ENCODE measurements around the gene POU4F3. TPM values are rescaled to one million over a fixed set of nuclear protein-coding genes. Genes with fewer than 3 reads are reported as not detected.

Gene POU4F3
- total and polyA plus RNA-seq, 2 of the 4 experiments (the other 2 are of a cell fraction): 0.02 TPM; not detected in 1

DNA sequence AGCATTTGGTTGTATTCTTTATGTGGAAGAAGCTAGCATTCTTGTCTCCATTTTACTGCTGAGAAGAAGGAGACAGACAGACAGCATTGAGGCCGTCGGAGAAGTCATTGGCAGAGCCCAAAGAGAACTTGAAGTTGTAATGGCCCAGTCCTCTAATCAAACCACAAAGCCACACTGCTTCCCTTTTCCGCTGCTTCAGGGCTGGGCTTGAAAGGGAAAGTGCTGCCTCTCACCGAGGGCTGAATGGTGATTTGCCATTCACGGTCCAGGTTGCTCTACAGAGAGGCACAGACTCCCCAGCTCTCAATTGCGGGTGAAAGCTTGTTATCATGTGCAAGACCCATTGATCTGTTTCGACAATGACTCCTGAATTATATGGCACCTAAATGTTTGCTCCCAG is 25.6 kb upstream of the POU4F3 start:
- no peak overlapping the region for H2AK9ac ChIP-seq (replicated peaks; ENCODE audit: low read depth, low read length, poor library complexity)
- DNase-seq: no peak
- TF ChIP-seq MAFK (IDR thresholded peaks at IDR 0.05; ENCODE audit: low read depth, low read length): no peak
- no peak for TF ChIP-seq RCOR1 (IDR thresholded peaks at IDR 0.05; ENCODE audit: insufficient replicate concordance, low read length)
- TF ChIP-seq FOS (IDR thresholded peaks at IDR 0.05; ENCODE audit: low read depth, low read length): no peak
- no peak for TF ChIP-seq NFE2L2 (IDR thresholded peaks at IDR 0.05; ENCODE audit: low read depth, low read length)
- TF ChIP-seq MAZ (IDR thresholded peaks at IDR 0.05; ENCODE audit: borderline replicate concordance, low read depth, low read length): no peak
- TF ChIP-seq, protein P1, sequence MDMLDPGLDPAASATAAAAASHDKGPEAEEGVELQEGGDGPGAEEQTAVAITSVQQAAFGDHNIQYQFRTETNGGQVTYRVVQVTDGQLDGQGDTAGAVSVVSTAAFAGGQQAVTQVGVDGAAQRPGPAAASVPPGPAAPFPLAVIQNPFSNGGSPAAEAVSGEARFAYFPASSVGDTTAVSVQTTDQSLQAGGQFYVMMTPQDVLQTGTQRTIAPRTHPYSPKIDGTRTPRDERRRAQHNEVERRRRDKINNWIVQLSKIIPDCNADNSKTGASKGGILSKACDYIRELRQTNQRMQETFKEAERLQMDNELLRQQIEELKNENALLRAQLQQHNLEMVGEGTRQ (IDR thresholded peaks at IDR 0.05; ENCODE audit: low read depth, low read length): no peak
- H4K8ac ChIP-seq (ENCODE audit: low read depth in 2 of 2, low read length in 2 of 2): no peak overlapping the region
- peaks cover 10% of the 10 kb centered on the region for H3K27me3 ChIP-seq (ENCODE audit: control insufficient read depth, insufficient read depth, low read length)
- H3K4me2 ChIP-seq (ENCODE audit: low read depth, low read length): no peak overlapping the region
- H3K9ac ChIP-seq (ENCODE audit: low read depth, low read length): no peak overlapping the region
- dilution Hi-C loops (cut with HindIII; ENCODE audit: low sequenced_read_pairs, unreplicated experiment) (no loop called here), intact Hi-C loops (cut with micrococcal nuclease) (loop anchor here (10.0 kb wide), 1 partner anchor 62 kb away; no protein-coding TSS in a partner anchor), in situ Hi-C loops (cut with MboI; ENCODE audit: low sequenced_read_pairs) (no loop called here)
- H2BK20ac ChIP-seq (ENCODE audit: low read depth, low read length): no peak overlapping the region
- H2BK5ac ChIP-seq (ENCODE audit: low read depth, low read length, poor library complexity, severe bottlenecking): no peak overlapping the region
- ATAC-seq (ENCODE audit: low read depth): no peak
- no peaks in the 10 kb centered on the region for H3K9me1 ChIP-seq (ENCODE audit: insufficient read depth, low read length)
- no peaks in the 10 kb centered on the region for H4K20me1 ChIP-seq (ENCODE audit: insufficient read depth, low read length)
- no peak overlapping the region for H4K5ac ChIP-seq (ENCODE audit: low read depth, low read length)
- H3K23ac ChIP-seq (ENCODE audit: low read depth, low read length): no peak overlapping the region
- H2BK120ac ChIP-seq (ENCODE audit: low read depth, low read length): no peak overlapping the region
- H2BK15ac ChIP-seq (ENCODE audit: low read depth, low read length): no peak overlapping the region
- H3K36me3 ChIP-seq (ENCODE audit: control insufficient read depth, insufficient read depth, low read length): no peaks in the 10 kb centered on the region
- H2AFZ ChIP-seq (replicated peaks; ENCODE audit: low read length, poor library complexity): no peak overlapping the region
- H3K4me1 ChIP-seq (ENCODE audit: control insufficient read depth, insufficient read depth, low read length): no peaks in the 10 kb centered on the region
- H3K4ac ChIP-seq (ENCODE audit: low read depth, low read length): no peak overlapping the region
- H3K27ac ChIP-seq (ENCODE audit: insufficient read depth, low read length): no peak overlapping the region
- no peak overlapping the region for H3K14ac ChIP-seq (replicated peaks; ENCODE audit: low read depth, low read length)
- ChIA-PET POLR2A (ENCODE audit: unreplicated experiment) (no interaction called here), CTCF (interaction anchor here (0.6 kb wide), 1 partner anchor 11 kb away, joined by 4 read pairs; no protein-coding TSS in a partner anchor)
- no peak overlapping the region for H3K18ac ChIP-seq (ENCODE audit: low read depth, low read length)
- no peaks in the 10 kb centered on the region for H3K79me1 ChIP-seq (ENCODE audit: low read depth in 1 of 2, low read length in 2 of 2)
- no TSS peak for BruUV-seq (replicated peaks)
- H3K56ac ChIP-seq (ENCODE audit: extremely low read depth, insufficient read depth, low read length): no peak overlapping the region
- no peak overlapping the region for H2AK5ac ChIP-seq (ENCODE audit: low read depth, low read length)
- WGBS, 2 experiments (ENCODE audit: extremely low coverage in 2 of 2, insufficient read length in 1 of 2): 50% methylated on average over 2 of the region's 7 CpGs; no CpG with 5 or more reads in 1 of the 2 experiments
- H3K4me3 ChIP-seq (ENCODE audit: insufficient read depth, low read depth, low read length): no peak overlapping the region
- no peak overlapping the region for H4K91ac ChIP-seq (ENCODE audit: insufficient read depth, low read depth, low read length)
- no peaks in the 10 kb centered on the region for H3K9me3 ChIP-seq (ENCODE audit: control insufficient read depth, insufficient read depth, low read length)

All from IMR-90 (cell line).